ENCODE data around the gene ZNF496.

DNA sequence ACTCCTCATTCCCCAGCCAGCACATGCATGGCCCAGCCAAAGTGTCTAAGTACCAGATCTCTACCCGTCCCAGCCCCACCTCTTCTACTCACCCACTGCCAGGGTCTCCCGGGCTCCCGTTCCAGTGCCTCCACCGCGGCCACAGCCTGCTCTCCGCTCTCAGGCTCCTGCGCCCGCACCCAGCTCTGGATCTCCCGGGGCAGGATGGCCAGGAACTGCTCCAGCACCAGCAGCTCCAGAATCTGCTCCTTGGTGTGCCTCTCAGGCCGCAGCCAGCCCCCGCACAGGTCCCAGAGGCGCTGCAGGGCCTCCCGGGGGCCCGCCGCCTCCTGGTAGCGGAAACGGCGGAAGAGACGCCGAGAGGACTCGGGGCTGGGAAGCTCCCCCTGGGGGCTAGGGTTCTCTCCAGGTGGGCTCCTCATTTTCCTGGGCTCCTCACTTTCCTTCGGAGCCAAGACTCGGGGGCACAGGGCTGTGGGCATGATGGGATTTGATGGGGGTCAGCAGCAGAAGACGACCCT is 2.5 kb downstream of the ZNF496 start:
- TF ChIP-seq, protein P1, sequence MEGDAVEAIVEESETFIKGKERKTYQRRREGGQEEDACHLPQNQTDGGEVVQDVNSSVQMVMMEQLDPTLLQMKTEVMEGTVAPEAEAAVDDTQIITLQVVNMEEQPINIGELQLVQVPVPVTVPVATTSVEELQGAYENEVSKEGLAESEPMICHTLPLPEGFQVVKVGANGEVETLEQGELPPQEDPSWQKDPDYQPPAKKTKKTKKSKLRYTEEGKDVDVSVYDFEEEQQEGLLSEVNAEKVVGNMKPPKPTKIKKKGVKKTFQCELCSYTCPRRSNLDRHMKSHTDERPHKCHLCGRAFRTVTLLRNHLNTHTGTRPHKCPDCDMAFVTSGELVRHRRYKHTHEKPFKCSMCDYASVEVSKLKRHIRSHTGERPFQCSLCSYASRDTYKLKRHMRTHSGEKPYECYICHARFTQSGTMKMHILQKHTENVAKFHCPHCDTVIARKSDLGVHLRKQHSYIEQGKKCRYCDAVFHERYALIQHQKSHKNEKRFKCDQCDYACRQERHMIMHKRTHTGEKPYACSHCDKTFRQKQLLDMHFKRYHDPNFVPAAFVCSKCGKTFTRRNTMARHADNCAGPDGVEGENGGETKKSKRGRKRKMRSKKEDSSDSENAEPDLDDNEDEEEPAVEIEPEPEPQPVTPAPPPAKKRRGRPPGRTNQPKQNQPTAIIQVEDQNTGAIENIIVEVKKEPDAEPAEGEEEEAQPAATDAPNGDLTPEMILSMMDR (IDR thresholded peaks at IDR 0.05): no peak
- no peak for TF ChIP-seq POLR2A (IDR thresholded peaks at IDR 0.05; ENCODE audit: low read depth)
- no peak for TF ChIP-seq POLR2AphosphoS5 (IDR thresholded peaks at IDR 0.05)
- no peak for TF ChIP-seq EP300 (IDR thresholded peaks at IDR 0.05)

All from esophagus muscularis mucosa (tissue), 4 donors.